ENCODE results near the gene ZFP90.
A peak's percentile ranks its signal among the peaks of the same experiment; 100 is the strongest.
"Not testable (repeated sequence)": the region's sequence is repeated elsewhere in the genome, so short reads cannot be mapped to it uniquely, and the experiment has no call there.

ZFP90 gene

GRCh38 chr16:68517606-68518166 is 21.4 kb upstream of the ZFP90 start:
- no peak for DNase-seq (ENCODE audit: low read depth)

GRCh38 chr16:68519225-68519745 is 19.8 kb upstream of the ZFP90 start:
- DNase-seq (ENCODE audit: low read depth), result no peak

GRCh38 chr16:68520649-68521086 is 18.4 kb upstream of the ZFP90 start:
- DNase-seq (ENCODE audit: low read depth), result peak; percentile 65

GRCh38 chr16:68524069-68524820 is 14.8 kb upstream of the ZFP90 start:
- no peak for DNase-seq (ENCODE audit: low read depth)

GRCh38 chr16:68526143-68526781 is 12.8 kb upstream of the ZFP90 start:
- no peak for DNase-seq (ENCODE audit: low read depth)

- DNase-seq (ENCODE audit: low read depth), result no peak
These were observed 12.3 kb upstream of the ZFP90 start for GRCh38 chr16:68526782-68527145.

- DNase-seq (ENCODE audit: low read depth), result no peak
These were observed 10.9 kb upstream of the ZFP90 start for GRCh38 chr16:68528233-68528632.

- peak; percentile 63 for DNase-seq (ENCODE audit: low read depth)
These were observed 10.3 kb upstream of the ZFP90 start for GRCh38 chr16:68528686-68529379.

- no peak for DNase-seq (ENCODE audit: low read depth)
These were observed 9.5 kb upstream of the ZFP90 start for GRCh38 chr16:68529608-68529930.

GRCh38 chr16:68529931-68530701 is 9.0 kb upstream of the ZFP90 start:
- peak; percentile 84 for DNase-seq (ENCODE audit: low read depth)

GRCh38 chr16:68533937-68534336 is 5.2 kb upstream of the ZFP90 start:
- DNase-seq (ENCODE audit: low read depth), result no peak

- DNase-seq (ENCODE audit: low read depth), result no peak
These were observed 3.8 kb upstream of the ZFP90 start for GRCh38 chr16:68535331-68535730.

GRCh38 chr16:68539711-68540239 is 684 bp downstream of the ZFP90 start:
- no peak for DNase-seq (ENCODE audit: low read depth)

- DNase-seq (ENCODE audit: low read depth), result no peak
These were observed 9.9 kb downstream of the ZFP90 start for GRCh38 chr16:68548947-68549346.

- no peak for DNase-seq (ENCODE audit: low read depth)
These were observed 14.1 kb downstream of the ZFP90 start for GRCh38 chr16:68553186-68553585.

- DNase-seq (ENCODE audit: low read depth), result not testable (repeated sequence)
These were observed 21.2 kb downstream of the ZFP90 start for GRCh38 chr16:68560341-68560740.

GRCh38 chr16:68563631-68564381 is 24.7 kb downstream of the ZFP90 start:
- no peak for DNase-seq (ENCODE audit: low read depth)

GRCh38 chr16:68564382-68564985 is 25.4 kb downstream of the ZFP90 start:
- no peak for DNase-seq (ENCODE audit: low read depth)

- no peak for DNase-seq (ENCODE audit: low read depth)
These were observed 35.4 kb downstream of the ZFP90 start for GRCh38 chr16:68574479-68574878.

GRCh38 chr16:68575082-68575481 is 36.0 kb downstream of the ZFP90 start:
- no peak for DNase-seq (ENCODE audit: low read depth)

Measured in stromal cell of bone marrow (primary cell).